ENCODE results near the gene ADK.
"Not testable (repeated sequence)": the region's sequence is repeated elsewhere in the genome, so short reads cannot be mapped to it uniquely, and the experiment has no call there.

Gene ADK

DNA sequence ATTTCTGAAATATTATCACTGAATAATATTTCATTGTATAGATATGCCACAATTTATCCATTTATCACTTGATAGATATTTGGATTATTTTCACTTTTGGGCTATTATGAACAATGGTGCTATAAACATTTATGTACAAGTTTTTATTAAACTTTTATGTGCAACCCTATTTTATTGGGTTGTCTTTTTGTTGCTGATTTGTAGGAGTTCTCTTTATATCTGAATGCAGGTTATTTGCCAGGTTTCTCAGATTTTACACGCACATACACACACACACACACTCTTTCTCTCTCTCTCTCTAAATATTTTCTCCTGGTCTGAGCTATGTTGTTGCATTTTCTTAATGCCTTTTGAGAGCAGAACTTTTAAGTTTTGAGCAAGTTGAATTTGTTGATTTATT is 36.2 kb downstream of the ADK start:
- DNase-seq = no peak

DNA sequence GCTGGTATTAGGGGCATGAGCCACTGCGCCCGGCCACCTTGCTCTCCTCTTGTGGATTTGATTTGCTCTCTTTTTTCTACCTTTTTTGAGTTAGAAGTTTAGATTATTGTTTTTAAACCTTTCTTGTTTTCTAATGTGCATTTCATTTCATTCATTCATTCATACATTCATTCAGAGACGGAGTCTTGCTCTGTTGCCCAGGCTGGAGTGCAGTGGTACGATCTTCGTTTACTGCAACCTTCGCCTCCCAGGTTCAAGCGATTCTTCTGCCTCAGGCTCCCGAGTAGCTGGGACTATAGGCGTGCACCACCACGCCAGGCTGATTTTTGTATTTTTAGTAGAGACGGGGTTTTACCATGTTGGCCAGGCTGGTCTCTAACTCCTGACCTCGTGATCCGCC is 37.6 kb downstream of the ADK start:
- not testable (repeated sequence) for DNase-seq

DNA sequence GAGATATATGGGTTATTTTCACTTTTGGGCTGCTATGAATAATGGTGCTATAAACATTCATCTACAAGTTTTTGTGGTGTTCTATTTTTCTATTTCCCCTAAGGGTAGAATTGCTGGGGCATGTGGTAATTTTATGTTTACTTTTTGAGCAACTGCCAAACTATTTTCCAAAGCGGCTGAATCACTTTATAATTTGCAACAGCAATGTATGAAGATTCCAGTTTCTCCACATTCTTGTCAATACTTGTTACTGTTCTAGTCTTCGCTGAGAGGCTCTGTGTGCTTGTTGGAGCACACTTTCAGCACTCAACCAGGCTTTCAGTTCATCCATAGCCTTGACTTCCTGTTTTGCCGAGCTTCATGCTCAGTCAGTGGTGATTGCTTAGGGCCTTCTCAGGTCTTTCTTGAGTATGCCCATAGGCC is 39.0 kb downstream of the ADK start:
- DNase-seq = no peak

GRCh38 chr10:74190494-74190893 is 39.5 kb downstream of the ADK start:
- DNase-seq = no peak

- DNase-seq = no peak
These were observed 43.5 kb downstream of the ADK start for GRCh38 chr10:74194545-74194944.

GRCh38 chr10:74194999-74195398 is 44.0 kb downstream of the ADK start:
- DNase-seq = no peak

DNA sequence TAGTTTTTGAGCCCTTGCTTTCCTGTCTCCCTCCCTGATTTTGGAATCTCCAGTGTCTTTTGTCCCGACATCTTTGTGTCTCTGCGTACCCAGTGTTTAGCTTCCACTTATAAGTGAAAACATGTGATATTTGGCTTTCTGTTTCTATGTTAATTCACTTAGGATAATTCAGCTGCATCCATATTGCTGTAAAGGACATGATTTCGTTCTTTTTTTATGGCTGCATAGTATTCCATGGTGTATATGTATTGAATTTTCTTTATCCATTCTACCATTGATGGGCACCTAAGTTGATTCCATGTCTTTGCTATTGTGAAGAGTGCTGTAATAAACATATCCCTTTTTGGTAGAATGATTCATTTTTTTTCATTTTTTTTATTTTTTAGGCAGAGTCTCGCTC is 48.3 kb downstream of the ADK start:
- no peak for DNase-seq

DNA sequence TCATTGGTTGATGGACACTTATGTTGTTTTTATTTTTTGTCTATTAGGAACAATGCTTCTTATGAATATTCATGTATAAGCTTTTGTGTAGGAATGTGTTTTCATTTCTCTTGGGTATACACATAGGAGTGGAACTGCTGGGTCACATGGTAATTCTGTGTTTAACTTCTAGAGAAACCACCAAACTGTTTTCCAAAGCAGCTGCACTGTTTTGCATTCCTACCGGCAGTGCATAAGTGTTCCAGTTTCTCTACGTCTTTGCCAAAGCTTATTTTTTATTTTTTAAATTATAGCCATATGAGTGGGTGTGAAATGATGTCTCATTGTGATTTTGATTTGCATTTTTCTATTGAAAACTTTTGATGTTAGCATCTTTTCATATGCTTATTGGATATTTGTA is 51.3 kb downstream of the ADK start:
- DNase-seq = no peak

GRCh38 chr10:74206746-74207145 is 55.7 kb downstream of the ADK start:
- no peak for DNase-seq

DNA sequence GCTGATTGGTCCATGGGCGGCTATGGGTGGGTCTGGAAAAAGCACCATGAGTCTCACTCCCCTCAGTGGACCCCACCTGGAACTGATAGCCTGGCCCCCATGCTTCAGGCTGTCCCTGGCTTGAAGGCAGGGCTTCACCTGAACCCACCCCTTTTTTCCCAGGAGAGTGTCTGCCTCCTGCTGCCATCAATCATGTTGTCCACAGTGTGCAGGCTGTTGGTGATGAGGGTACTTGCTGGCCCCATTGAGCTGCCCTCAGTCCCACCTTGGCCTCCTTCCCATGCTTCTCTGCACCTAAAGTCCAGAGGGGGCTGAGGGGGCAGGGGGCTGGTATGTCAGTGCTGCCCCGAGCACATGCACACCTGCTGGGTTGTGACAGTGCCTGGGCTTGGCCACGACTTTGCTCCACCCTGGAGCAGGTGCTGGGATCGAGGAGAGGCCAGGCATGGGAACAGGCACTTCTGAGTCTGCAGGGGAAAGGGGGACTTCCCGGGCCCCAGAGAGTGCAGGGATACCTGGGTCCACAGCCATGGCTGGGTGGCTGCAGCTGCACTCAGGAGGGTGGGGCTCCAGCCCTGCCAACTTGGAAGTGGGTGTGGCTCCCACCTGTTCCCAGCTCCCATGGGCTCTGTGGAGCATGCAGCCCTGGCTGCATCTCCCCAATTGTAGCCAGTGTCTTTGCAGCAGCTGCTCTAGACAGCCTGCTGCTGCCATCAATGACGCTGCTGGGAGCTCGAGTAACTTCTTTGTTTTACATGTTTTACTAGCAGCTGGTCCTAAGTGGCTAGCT is 56.9 kb downstream of the ADK start:
- no peak for DNase-seq

- DNase-seq = no peak
These were observed 58.0 kb downstream of the ADK start for GRCh38 chr10:74208997-74209396.

DNA sequence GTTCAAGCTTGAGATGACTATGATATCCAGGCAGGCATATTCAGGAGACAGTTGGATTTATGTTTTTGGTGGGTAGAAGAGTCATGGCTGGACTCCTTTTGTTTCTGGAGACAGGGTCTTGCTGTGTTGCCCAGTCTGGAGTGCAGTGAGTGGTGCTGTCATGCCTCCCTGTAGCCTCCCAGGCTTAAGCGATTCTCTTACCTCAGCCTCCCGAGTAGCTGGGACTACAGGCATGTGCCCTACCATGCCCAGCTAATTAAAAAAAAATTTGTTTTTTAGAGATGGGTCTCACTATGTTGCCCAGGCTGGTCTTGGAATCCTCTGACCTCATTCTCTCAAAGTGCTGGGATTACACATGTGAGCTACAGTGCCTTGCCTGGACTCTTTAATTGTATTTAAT is 62.0 kb downstream of the ADK start:
- DNase-seq = no peak

- DNase-seq = peak; percentile 51 to 54
These were observed 62.6 kb downstream of the ADK start for GRCh38 chr10:74213571-74214162.

DNA sequence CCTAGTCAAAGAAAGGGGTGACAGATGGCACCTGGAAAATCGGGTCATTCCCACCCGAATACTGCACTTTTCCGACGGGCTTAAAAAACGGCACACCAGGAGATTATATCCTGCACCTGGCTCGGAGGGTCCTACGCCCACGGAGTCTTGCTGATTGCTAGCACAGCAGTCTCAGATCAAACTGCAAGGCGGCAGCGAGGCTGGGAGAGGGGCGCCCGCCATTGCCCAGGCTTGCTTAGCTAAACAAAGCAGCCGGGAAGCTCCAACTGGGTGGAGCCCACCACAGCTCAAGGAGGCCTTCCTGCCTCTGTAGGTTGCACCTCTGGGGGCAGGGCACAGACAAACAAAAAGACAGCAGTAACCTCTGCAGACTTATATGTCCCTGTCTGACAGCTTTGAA is 66.1 kb downstream of the ADK start:
- not testable (repeated sequence) for DNase-seq

- not testable (repeated sequence) for DNase-seq
These were observed 71.4 kb downstream of the ADK start for GRCh38 chr10:74222467-74222866.

DNA sequence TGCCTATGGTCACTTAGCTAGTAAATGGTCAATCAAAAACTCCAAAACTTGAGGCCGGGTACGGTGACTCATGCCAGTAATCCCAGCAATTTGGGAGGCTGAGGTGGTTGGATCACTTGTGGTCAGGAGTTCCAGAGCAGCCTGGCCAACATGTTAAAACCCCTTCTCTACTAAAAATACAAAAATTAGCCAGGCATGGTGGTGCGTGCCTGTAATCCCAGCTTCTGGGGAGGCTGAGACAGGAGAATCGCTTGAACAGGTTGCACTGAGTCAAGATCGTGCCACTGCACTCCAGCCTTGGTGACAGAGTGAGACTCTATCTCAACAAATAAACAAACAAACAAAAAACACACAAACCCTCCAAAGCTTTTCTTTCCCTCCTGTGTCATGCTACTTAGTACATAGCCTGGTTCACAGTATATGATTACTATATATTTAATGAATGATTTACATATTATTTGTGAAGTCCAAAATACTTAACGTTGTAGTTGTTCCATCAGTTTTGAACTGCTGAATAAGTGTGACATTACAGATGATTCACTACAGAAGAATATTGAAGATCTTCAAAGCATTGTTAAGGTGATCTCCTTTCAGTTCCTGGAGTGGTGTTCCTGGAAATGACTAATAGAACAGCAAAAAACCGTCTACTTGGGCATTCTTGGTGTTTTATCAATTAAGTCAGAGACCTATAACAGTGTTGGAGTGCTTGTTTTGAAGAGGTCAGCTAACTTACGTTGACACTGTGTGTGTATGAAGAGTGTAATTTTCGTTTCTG is 72.9 kb downstream of the ADK start:
- DNase-seq = peak in 1 of 2 experiments; percentile 31

GRCh38 chr10:74227697-74228424 is 76.8 kb downstream of the ADK start:
- no peak for DNase-seq

DNA sequence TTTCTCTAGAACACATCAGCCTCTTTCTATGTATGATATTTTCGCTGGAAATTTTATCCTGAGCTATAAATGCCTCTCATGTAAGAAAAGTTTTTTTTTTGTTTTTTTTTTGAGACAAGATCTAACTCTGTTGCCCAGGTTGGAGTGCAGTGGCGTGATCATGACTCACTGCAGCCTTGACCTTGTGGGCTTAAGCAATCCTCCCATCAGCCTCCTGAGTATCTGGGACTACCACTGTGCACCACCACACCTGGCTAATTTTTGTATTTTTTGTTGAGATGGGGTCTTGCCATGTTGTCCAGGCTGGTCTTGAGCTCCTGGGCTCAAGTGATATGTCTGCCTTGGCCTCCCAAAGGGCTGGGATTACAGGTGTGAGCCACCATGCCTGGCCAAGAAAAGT is 80.4 kb downstream of the ADK start:
- no peak for DNase-seq

DNA sequence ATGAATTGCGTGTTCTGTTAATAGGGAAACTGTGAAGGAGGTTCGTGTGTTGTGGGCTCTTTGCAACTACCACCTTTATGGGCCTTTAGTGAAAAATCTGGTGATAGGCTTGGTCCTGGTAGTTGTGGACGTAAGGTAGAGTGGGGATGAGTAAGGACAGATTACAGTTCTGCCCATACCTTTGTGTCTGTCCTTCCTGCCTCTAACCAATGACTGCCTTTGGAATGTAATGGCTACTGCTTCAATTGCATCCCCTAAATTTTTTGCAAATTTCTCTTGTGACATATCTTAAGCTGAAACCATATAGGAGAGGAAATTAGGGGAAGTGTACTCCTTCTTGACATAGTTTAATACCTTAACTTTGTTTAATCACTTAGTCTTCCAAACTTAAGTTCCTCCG is 82.3 kb downstream of the ADK start:
- DNase-seq = no peak

DNA sequence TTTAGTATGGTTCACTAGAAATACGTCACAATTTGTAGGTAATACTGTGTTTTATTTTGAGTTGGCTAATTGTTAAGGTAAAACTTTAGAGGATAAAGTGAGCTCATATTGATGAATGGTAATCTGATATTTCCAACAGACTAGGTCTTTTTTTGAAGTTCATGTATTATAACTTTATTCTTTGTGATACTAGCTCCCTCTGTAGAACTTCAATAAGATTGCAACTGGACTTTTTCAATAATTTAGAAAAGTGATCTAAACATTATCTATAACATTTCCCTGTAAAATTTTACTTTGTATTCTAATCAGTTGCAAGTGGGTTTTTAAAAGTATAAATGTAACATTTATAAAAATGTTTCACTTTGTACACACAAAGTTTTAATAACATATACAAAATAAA is 83.5 kb downstream of the ADK start:
- DNase-seq = no peak

DNA sequence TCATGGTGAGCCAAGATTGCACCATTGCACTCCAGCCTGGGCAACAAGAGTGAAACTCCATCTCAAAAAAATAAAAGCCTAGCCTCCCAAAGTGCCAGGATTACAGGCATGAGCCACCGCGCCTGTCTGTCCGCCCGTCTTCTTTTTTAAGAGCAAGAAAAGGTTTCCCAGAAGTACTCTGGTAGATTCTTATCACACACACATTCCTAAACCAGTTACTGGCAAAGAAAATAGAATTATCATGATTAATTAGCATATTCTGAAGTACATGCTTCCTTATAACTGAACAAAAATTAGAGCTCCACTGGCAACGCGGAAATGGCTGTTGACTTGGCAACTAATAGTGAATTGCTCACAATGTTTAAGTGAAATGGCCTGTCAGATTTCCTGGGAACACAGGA is 87.0 kb downstream of the ADK start:
- DNase-seq = no peak

GRCh38 chr10:74238516-74238915 is 87.5 kb downstream of the ADK start:
- DNase-seq = no peak

DNA sequence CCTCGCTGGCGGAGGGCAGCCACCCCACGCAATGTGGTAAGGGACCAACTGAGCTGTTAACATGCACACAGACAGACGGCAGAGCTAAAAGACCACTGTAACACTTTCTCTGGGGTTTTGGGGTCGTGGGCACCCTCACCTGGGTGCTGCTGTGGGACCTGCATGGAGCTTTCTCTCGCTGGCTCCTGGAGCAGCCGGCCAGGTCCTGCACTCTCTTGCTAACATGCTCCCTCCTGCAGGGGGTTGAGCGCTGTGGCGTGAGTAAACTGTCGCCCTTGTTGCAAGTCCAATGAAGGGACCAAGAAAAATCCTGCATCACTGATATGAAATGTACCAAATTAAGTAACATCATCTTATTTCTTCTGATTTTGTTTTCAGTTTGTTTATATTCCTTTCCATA is 92.0 kb downstream of the ADK start:
- no peak for DNase-seq

Measured in activated T-cell treated with anti-CD3 and anti-CD28 coated beads, Interleukin-2, amount 50 U/mL, for 48 hours (primary cell).